Measurements from ENCODE around the gene SPIN1.
A peak's percentile ranks its signal among the peaks of the same experiment; 100 is the strongest.

The SPIN1 gene

GRCh38 chr9:88441301-88442007, 53.2 kb downstream of the SPIN1 start:
- CTCF ChIA-PET, result interaction anchor here (0.6 kb wide), 1 partner anchor 1471 kb away, joined by 3 read pairs; no protein-coding TSS in a partner anchor

GRCh38 chr9:88443480-88444113, 55.4 kb downstream of the SPIN1 start:
- peaks cover 0 to 6% (median 0%) of the 10 kb centered on the region in 5 experiments for H3K9me3 ChIP-seq (ENCODE audit: control extremely low read depth in 1 of 5, control insufficient read depth in 4 of 5, insufficient read depth in 2 of 5, low read depth in 1 of 5, low read length in 4 of 5)
- peak overlapping the region in 1 of 2 experiments; percentile 11 for H3K27ac ChIP-seq (ENCODE audit: insufficient read depth in 1 of 2, low read depth in 1 of 2, low read length in 2 of 2, poor library complexity in 1 of 2, severe bottlenecking in 2 of 2)
- peak in 1 of 3 donors; percentile 21 for DNase-seq
- H3K4me1 ChIP-seq (ENCODE audit: control extremely low read depth in 1 of 4, control insufficient read depth in 4 of 4, insufficient read depth in 4 of 4, low read length in 3 of 4), result peaks cover 5 to 23% (median 12%) of the 10 kb centered on the region in 4 experiments
- peaks cover 0 to 17% (median 6%) of the 10 kb centered on the region in 4 experiments for H3K36me3 ChIP-seq (ENCODE audit: control insufficient read depth in 4 of 4, insufficient read depth in 4 of 4, low read length in 3 of 4)
- ChIA-PET CTCF (interaction anchor here (0.9 to 1.3 kb wide), 2 partner anchors 9 to 17 kb away, joined by 4 read pairs; no protein-coding TSS in a partner anchor), POLR2A (no interaction called here)
- 93% methylated on average over 2 of the region's 7 CpGs for WGBS (ENCODE audit: insufficient coverage)
- H3K27me3 ChIP-seq (replicated peaks in 2 of 5; ENCODE audit: control insufficient read depth in 4 of 5, insufficient read depth in 5 of 5, low read length in 4 of 5), result no peaks in the 10 kb centered on the region
- no peak overlapping the region for H3K4me3 ChIP-seq (ENCODE audit: control insufficient read depth in 1 of 7, extremely low read depth in 1 of 7, insufficient read depth in 4 of 7, low read depth in 2 of 7, low read length in 6 of 7)

More at GRCh38 chr9:88441301-88442007, 53.2 kb downstream of the SPIN1 start:
- 81% methylated on average over 5 of the region's 15 CpGs for WGBS (ENCODE audit: insufficient coverage)
- Histone ChIP-seq H3K27ac (ENCODE audit: insufficient read depth in 1 of 2, low read depth in 1 of 2, low read length in 2 of 2, poor library complexity in 1 of 2, severe bottlenecking in 2 of 2) (no peak overlapping the region), H3K9me3 (ENCODE audit: control extremely low read depth in 1 of 5, control insufficient read depth in 4 of 5, insufficient read depth in 2 of 5, low read depth in 1 of 5, low read length in 4 of 5) (peaks cover 0 to 6% (median 0%) of the 10 kb centered on the region in 5 experiments), H3K4me1 (ENCODE audit: control extremely low read depth in 1 of 4, control insufficient read depth in 4 of 4, insufficient read depth in 4 of 4, low read length in 3 of 4) (peaks cover 9 to 31% (median 16%) of the 10 kb centered on the region in 4 experiments), H3K4me3 (ENCODE audit: control insufficient read depth in 1 of 7, extremely low read depth in 1 of 7, insufficient read depth in 4 of 7, low read depth in 2 of 7, low read length in 6 of 7) (no peak overlapping the region), H3K27me3 (replicated peaks in 2 of 5; ENCODE audit: control insufficient read depth in 4 of 5, insufficient read depth in 5 of 5, low read length in 4 of 5) (no peaks in the 10 kb centered on the region), H3K36me3 (ENCODE audit: control insufficient read depth in 4 of 4, insufficient read depth in 4 of 4, low read length in 3 of 4) (peaks cover 2 to 8% (median 3%) of the 10 kb centered on the region in 4 experiments)
- POLR2A ChIA-PET, result no interaction called here
- no peak for DNase-seq

GRCh38 chr9:88446728-88447127, 58.5 kb downstream of the SPIN1 start:
- no CpG with 5 or more reads among the region's 2 CpGs for WGBS (ENCODE audit: insufficient coverage)
- POLR2A ChIA-PET, result no interaction called here
- no peak for DNase-seq
- H3K27me3 ChIP-seq (replicated peaks in 2 of 5; ENCODE audit: control insufficient read depth in 4 of 5, insufficient read depth in 5 of 5, low read length in 4 of 5), result no peaks in the 10 kb centered on the region
- no peak overlapping the region for H3K4me3 ChIP-seq (ENCODE audit: control insufficient read depth in 1 of 7, extremely low read depth in 1 of 7, insufficient read depth in 4 of 7, low read depth in 2 of 7, low read length in 6 of 7)
- CTCF ChIA-PET, result interaction anchor here (1.1 kb wide), 1 partner anchor 52 kb away, joined by 3 read pairs; no protein-coding TSS in a partner anchor
- H3K27ac ChIP-seq (ENCODE audit: insufficient read depth in 1 of 2, low read depth in 1 of 2, low read length in 2 of 2, poor library complexity in 1 of 2, severe bottlenecking in 2 of 2), result no peak overlapping the region
- H3K9me3 ChIP-seq (ENCODE audit: control extremely low read depth in 1 of 5, control insufficient read depth in 4 of 5, insufficient read depth in 2 of 5, low read depth in 1 of 5, low read length in 4 of 5), result peaks cover 0 to 6% (median 0%) of the 10 kb centered on the region in 5 experiments
- peaks cover 7 to 34% (median 23%) of the 10 kb centered on the region in 4 experiments for H3K36me3 ChIP-seq (ENCODE audit: control insufficient read depth in 4 of 4, insufficient read depth in 4 of 4, low read length in 3 of 4)
- H3K4me1 ChIP-seq (ENCODE audit: control extremely low read depth in 1 of 4, control insufficient read depth in 4 of 4, insufficient read depth in 4 of 4, low read length in 3 of 4), result peaks cover 0 to 11% (median 4%) of the 10 kb centered on the region in 4 experiments

- no peak for DNase-seq
- WGBS (ENCODE audit: insufficient coverage), result 100% methylated on average over 4 of the region's 4 CpGs
- Histone ChIP-seq H3K4me1 (ENCODE audit: control extremely low read depth in 1 of 4, control insufficient read depth in 4 of 4, insufficient read depth in 4 of 4, low read length in 3 of 4) (peaks cover 0 to 6% (median 0%) of the 10 kb centered on the region in 4 experiments), H3K4me3 (ENCODE audit: control insufficient read depth in 1 of 7, extremely low read depth in 1 of 7, insufficient read depth in 4 of 7, low read depth in 2 of 7, low read length in 6 of 7) (no peak overlapping the region), H3K9me3 (ENCODE audit: control extremely low read depth in 1 of 5, control insufficient read depth in 4 of 5, insufficient read depth in 2 of 5, low read depth in 1 of 5, low read length in 4 of 5) (peaks cover 0 to 6% (median 0%) of the 10 kb centered on the region in 5 experiments), H3K27ac (ENCODE audit: insufficient read depth in 1 of 2, low read depth in 1 of 2, low read length in 2 of 2, poor library complexity in 1 of 2, severe bottlenecking in 2 of 2) (no peak overlapping the region), H3K27me3 (replicated peaks in 2 of 5; ENCODE audit: control insufficient read depth in 4 of 5, insufficient read depth in 5 of 5, low read length in 4 of 5) (no peaks in the 10 kb centered on the region), H3K36me3 (ENCODE audit: control insufficient read depth in 4 of 4, insufficient read depth in 4 of 4, low read length in 3 of 4) (peaks cover 7 to 41% (median 29%) of the 10 kb centered on the region in 4 experiments)
- CTCF ChIA-PET, result interaction anchor here (1.1 kb wide), 1 partner anchor 53 kb away, joined by 3 read pairs; no protein-coding TSS in a partner anchor
- POLR2A ChIA-PET, result no interaction called here
Observed at GRCh38 chr9:88447431-88447830, 59.2 kb downstream of the SPIN1 start.

- Histone ChIP-seq H3K4me3 (ENCODE audit: control insufficient read depth in 1 of 7, extremely low read depth in 1 of 7, insufficient read depth in 4 of 7, low read depth in 2 of 7, low read length in 6 of 7) (no peak overlapping the region), H3K9me3 (ENCODE audit: control extremely low read depth in 1 of 5, control insufficient read depth in 4 of 5, insufficient read depth in 2 of 5, low read depth in 1 of 5, low read length in 4 of 5) (peaks cover 0 to 2% (median 0%) of the 10 kb centered on the region in 5 experiments), H3K36me3 (ENCODE audit: control insufficient read depth in 4 of 4, insufficient read depth in 4 of 4, low read length in 3 of 4) (peaks cover 14 to 47% (median 33%) of the 10 kb centered on the region in 4 experiments), H3K27me3 (replicated peaks in 2 of 5; ENCODE audit: control insufficient read depth in 4 of 5, insufficient read depth in 5 of 5, low read length in 4 of 5) (no peaks in the 10 kb centered on the region), H3K4me1 (ENCODE audit: control extremely low read depth in 1 of 4, control insufficient read depth in 4 of 4, insufficient read depth in 4 of 4, low read length in 3 of 4) (no peaks in the 10 kb centered on the region), H3K27ac (ENCODE audit: insufficient read depth in 1 of 2, low read depth in 1 of 2, low read length in 2 of 2, poor library complexity in 1 of 2, severe bottlenecking in 2 of 2) (no peak overlapping the region)
- 94% methylated on average over 5 of the region's 5 CpGs for WGBS (ENCODE audit: insufficient coverage)
- no peak for DNase-seq
- POLR2A ChIA-PET, result no interaction called here
- CTCF ChIA-PET, result interaction anchor here (1.5 kb wide), 1 partner anchor 56 kb away, joined by 3 read pairs; no protein-coding TSS in a partner anchor
Observed at GRCh38 chr9:88451160-88451559, 62.9 kb downstream of the SPIN1 start.

GRCh38 chr9:88458716-88459465, 70.6 kb downstream of the SPIN1 start:
- DNase-seq, result no peak
- WGBS (ENCODE audit: insufficient coverage), result 100% methylated on average over 3 of the region's 5 CpGs
- no peaks in the 10 kb centered on the region for H3K9me3 ChIP-seq (ENCODE audit: control extremely low read depth in 1 of 5, control insufficient read depth in 4 of 5, insufficient read depth in 2 of 5, low read depth in 1 of 5, low read length in 4 of 5)
- CTCF ChIA-PET, result interaction anchor here (1.2 kb wide), 1 partner anchor 24 kb away, joined by 4 read pairs; no protein-coding TSS in a partner anchor
- POLR2A ChIA-PET, result interaction anchor here (0.6 kb wide), 1 partner anchor 315 kb away, joined by 3 read pairs; no protein-coding TSS in a partner anchor
- H3K36me3 ChIP-seq (ENCODE audit: control insufficient read depth in 4 of 4, insufficient read depth in 4 of 4, low read length in 3 of 4), result peaks cover 19 to 25% (median 24%) of the 10 kb centered on the region in 4 experiments
- no peak overlapping the region for H3K27ac ChIP-seq (ENCODE audit: insufficient read depth in 1 of 2, low read depth in 1 of 2, low read length in 2 of 2, poor library complexity in 1 of 2, severe bottlenecking in 2 of 2)
- H3K4me1 ChIP-seq (ENCODE audit: control extremely low read depth in 1 of 4, control insufficient read depth in 4 of 4, insufficient read depth in 4 of 4, low read length in 3 of 4), result no peaks in the 10 kb centered on the region
- H3K27me3 ChIP-seq (replicated peaks in 2 of 5; ENCODE audit: control insufficient read depth in 4 of 5, insufficient read depth in 5 of 5, low read length in 4 of 5), result no peaks in the 10 kb centered on the region
- H3K4me3 ChIP-seq (ENCODE audit: control insufficient read depth in 1 of 7, extremely low read depth in 1 of 7, insufficient read depth in 4 of 7, low read depth in 2 of 7, low read length in 6 of 7), result no peak overlapping the region
